GM19455 (cell line): ENCODE results near the gene SNRPD3.
"Not testable (repeated sequence)": the region's sequence is repeated elsewhere in the genome, so short reads cannot be mapped to it uniquely, and the experiment has no call there.

Source experiments
- ATAC-seq: cut with Tn5 transposase; IDR thresholded peaks from one replicate; pipeline ENCODE4 v1.9.1; 2021; ENCODE audit not compliant: unreplicated experiment

The SNRPD3 gene

GRCh38 chr22:24607429-24607983, 51.7 kb downstream of the SNRPD3 start:
- peak; percentile 71 for ATAC-seq

DNA sequence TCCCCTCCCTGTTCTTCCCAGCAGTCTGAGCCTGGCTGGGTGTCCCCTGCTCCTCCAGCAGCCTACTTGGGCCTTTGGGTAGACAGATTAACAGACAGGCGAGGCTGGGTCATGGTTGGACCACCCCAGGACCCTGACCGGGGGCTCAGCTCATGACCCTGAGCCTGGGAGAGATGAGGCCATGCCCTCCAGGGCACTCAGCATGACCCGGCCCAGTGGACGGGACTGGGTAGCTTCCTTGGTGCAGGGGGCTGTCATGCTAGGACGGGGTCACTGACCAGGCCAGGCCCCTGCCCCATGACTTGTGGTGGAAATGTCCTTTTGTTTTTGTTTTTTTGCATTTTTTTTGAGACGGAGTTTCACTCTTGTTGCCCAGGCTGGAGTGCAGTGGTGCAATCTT, 52.5 kb downstream of the SNRPD3 start:
- ATAC-seq, result not testable (repeated sequence)

DNA sequence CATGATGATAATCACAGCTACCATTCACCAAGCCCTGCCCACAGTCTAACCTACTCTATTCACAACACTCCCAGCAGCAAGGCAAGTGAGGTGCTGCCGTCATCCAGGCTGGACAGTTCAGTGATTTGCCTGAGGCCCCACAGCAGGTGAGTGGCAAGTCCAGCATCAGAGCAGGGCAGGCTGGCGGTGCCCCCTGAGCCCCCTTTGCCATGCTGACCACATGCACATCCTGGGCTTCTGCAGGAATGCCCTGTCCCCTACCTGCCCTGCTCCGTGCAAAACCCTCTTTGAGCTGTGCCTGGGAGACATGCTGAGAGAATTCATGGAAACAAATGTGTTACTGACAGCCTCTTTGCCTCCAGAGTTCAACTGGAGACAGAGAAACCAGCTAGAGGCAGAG, 54.1 kb downstream of the SNRPD3 start:
- not testable (repeated sequence) for ATAC-seq

DNA sequence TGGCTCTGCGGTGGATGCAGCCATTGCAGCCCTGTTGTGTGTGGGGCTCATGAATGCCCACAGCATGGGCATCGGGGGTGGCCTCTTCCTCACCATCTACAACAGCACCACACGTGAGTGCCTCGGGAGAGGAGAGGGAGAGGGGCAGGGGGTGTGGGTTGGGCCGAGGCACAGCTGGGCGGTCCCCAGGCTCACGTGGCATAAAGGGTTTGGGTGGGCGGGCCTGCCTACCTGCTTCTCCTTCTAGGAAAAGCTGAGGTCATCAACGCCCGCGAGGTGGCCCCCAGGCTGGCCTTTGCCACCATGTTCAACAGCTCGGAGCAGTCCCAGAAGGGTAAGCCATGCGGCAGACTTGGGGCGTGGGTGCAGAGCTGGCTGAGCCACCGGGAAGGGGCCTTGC, 59.0 kb downstream of the SNRPD3 start:
- ATAC-seq, result not testable (repeated sequence)

DNA sequence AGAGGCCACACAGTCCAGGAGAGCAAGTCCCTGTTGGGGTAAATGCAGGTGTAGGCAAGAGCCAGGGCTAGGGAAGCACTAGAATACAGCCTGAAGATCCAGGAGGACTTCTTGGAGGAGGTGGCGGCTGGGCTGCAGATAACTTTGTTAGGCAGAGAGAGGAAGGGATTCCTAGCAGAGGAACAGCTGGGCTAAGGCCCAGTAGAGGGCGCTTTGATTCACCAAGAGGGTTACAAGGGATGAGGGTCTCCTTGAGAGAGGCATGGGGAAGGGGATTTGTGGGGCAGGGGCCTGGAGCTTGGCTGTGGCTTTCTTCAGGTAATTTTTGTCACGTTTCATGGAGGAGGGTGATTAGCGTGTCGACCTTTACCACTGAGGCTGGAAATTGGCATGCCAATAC, 65.4 kb downstream of the SNRPD3 start:
- ATAC-seq, result not testable (repeated sequence)

DNA sequence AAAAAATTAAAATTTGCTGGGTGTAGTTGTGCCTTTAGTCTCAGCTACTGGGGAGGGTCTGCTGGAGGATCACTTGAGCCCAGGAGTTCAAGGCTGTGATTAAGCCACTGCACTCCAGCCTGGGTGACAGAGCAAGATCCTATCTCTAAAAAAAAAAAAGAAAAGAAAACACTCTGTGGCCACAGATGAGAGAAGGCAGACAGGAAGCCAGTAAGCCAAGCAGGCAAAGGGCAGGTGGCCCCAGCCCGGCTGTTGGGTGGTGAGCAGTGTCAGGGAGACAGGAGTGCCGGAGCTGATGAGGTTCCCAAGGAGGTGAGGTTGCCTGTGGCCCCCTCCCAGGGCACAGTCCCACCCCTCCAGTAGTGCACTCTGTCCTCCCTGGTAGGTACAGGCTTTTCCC, 66.8 kb downstream of the SNRPD3 start:
- ATAC-seq, result not testable (repeated sequence)
